NCI-H1092 treated with DMSO at 0.1 percent for 48 hours (cell line): ENCODE results near the gene PLEKHN1.
"Not testable (repeated sequence)": the region's sequence is repeated elsewhere in the genome, so short reads cannot be mapped to it uniquely, and the experiment has no call there.

Experiments used
- DNase-seq: peaks from one replicate; lab custom pipeline; 2025; lab: John Stamatoyannopoulos, UW

PLEKHN1 gene

DNA sequence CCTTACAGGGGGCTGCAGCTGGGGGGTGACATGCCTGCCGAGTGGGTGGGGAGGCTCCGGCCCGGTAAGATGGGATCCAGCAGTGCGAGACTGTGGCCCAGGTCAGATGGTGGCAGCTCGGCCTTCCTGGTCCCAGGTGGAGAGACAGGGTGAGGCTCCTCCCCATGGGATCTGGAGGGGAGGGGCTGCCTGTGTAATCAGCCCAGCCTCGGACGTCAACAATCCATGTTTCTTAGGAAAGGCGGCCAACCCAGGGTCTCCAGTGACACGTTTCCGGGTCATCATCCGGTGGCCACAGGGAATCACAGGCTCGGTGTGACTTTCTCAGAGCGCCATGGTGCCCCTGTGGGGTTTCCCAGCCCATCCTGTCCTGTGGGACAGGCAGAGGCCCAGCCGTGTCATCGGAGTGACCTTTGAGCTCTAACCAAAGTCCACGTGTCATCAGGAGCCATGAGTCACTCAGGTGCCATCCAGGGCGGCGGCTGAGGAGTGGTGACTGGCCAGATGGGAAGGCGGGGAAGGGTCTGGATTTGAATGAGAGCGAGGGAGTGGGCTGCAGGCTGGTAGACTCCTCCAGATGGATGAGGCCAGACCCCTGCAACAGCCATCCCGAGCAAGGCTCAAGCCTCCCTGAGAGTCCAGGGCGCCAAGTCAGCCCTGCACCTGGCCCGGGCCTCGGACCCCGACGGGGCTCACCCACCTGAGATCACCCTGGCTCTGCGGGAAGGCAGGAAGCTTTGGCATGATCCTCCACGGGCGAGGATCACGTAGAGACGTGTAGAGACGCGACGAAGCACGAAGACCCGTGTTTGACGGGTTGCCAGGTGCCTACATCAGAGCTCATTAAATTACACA lies 40.2 kb downstream of the PLEKHN1 start:
- DNase-seq = no peak

DNA sequence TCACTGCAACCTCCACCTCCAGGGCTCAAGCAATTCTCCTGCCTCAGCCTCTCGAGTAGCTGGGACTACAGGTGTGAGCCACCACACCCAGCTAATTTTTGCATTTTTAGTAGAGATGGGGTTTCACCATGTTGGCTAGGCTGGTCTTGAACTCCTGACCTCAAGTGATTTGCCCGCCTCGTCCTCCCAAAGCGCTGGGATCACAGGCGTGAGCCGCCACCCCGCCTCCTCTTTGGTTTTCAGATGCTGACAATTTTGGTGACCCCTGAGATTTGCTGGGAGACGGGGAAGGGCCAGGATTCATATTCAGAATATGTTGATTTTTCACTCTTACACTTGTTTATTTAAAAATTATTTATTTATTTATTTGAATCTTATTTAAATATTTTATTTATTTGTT lies 43.8 kb downstream of the PLEKHN1 start:
- DNase-seq = not testable (repeated sequence)

DNA sequence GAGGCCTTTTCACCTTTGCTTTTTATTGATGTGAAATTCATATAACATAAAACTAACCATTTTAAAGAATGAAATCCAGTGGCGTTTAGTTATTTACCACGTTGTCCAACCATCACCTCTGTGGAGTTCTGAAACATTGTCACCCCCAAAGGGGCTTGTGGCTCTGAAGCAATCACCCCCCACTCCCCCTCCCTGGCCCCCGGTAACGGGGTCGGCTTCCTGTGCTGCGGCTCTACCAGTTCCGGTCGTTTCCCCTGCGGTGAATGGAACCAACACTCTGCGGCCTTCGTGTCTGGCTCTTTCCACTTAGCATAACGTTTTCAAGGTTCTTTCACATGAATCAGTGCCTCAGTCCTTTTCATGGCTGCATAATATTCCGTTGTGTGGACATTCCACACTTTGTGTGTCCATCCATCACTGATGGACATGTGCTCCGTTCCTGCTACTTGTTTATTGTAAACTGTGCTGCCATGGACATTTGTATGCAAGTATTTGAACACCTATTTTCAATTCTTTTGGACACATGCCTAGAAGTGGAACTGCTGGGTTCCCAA lies 45.2 kb downstream of the PLEKHN1 start:
- no peak for DNase-seq

DNA sequence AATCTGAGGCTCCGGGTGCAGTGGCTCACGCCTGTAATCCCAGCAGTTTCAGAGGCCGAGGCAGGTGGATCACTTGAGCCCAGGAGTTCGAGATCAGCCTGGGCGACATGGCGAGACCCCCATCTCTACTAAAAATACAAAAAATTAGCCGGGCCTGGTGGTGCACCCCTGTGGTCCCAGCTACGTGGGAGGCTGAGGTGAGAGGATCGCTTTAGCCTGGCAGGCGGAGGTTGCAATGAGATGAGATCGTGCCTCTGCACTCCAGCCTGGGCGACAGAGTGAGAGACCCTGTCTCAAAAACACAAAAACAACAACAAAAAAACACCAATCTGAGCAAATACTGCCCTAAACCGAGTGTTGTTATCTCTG lies 46.4 kb downstream of the PLEKHN1 start:
- not testable (repeated sequence) for DNase-seq

DNA sequence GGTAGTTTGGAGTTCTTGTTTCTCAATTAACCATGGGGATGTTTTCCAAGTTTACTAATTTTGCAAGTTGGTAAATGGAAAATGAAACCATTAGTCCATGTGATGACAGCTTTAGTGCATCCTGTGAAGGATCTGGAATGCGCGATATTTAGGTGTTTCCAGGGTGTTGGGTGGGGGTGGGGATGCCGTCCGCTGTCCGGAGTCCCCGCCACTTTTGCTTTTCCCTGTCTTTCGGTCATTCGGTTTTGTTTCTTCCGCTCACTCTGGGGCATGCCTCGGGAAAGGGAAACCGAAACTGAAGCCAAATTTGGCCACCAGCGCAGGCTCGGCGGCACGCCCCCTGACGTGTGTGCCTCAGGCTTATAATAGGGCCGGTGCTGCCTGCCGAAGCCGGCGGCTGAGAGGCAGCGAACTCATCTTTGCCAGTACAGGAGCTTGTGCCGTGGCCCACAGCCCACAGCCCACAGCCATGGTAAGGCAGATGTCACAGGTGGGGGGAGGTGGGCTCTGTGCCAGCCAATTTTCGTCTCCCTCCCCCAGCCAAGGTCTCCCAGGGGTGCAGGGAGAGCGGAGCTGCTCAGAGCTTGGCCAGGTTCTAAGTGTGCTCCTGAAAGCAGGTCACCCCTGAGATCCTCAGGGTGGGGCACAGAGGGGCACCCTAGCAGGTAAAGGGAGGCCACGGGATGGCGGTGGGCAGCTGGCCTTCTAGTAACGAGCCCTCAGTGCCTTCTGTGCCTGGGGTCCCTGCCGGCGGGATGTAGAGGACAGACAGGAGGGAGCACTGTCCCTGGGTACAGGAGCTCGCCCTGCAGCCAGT lies 47.0 kb downstream of the PLEKHN1 start, which contains the start of gene ISG15:
ISG15 (plus strand) TSS at position 393 of the 817 bp plus-strand sequence; CDS start at position 470, 77 bp downstream.
- DNase-seq = peak; percentile 7

DNA sequence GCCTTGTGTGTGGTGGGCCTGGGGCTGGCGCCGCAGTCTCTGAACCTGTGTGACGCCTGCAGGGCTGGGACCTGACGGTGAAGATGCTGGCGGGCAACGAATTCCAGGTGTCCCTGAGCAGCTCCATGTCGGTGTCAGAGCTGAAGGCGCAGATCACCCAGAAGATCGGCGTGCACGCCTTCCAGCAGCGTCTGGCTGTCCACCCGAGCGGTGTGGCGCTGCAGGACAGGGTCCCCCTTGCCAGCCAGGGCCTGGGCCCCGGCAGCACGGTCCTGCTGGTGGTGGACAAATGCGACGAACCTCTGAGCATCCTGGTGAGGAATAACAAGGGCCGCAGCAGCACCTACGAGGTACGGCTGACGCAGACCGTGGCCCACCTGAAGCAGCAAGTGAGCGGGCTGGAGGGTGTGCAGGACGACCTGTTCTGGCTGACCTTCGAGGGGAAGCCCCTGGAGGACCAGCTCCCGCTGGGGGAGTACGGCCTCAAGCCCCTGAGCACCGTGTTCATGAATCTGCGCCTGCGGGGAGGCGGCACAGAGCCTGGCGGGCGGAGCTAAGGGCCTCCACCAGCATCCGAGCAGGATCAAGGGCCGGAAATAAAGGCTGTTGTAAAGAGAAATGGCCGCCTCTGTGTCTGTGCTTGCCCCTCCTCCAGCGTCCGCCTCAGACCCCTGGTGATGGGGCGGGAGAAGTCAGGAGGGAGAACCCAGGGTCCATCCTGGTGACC lies 47.8 kb downstream of the PLEKHN1 start:
- DNase-seq = no peak

DNA sequence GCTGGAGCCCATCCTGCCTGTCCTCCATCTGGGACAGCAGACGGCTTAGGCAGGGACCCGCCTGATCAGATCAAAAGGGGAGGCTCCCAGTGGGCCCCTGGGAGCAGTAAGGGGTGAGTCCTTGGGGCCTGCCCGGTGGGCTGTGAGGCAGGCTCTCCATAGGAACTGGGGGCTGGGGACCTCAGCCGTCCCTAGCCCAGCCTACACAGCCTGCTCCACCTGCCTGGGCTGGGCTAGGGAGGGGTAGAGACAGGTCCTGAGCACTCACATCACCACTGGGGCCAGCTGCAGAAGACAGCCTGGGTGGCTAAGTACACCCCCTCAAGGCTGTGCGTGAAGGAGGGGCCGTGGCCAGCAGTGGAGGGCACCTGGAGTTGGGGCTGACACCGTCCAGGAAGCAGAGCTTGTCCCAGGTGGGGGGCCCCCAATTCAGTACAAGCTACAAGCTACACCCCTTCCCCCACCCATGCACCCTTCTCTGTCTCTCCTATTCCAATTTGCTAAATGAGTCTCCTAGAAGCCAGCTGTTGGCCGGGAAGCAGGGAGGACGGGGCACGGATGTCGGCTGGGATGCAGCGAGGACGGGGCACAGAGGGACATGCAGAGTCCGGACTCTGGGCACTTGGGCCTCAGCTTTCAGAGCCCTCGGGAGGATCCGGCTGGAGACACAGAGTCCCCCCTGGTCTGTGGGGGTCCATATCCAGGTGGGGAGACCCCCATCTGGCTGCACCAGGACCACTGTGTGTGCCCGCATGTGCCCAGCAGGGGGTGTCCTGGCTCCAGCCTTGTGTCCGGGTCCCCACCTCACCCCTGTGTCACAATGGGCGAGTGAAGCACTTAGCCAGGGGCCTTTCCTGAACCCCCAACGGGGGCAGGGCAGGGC lies 48.8 kb downstream of the PLEKHN1 start:
- no peak for DNase-seq

DNA sequence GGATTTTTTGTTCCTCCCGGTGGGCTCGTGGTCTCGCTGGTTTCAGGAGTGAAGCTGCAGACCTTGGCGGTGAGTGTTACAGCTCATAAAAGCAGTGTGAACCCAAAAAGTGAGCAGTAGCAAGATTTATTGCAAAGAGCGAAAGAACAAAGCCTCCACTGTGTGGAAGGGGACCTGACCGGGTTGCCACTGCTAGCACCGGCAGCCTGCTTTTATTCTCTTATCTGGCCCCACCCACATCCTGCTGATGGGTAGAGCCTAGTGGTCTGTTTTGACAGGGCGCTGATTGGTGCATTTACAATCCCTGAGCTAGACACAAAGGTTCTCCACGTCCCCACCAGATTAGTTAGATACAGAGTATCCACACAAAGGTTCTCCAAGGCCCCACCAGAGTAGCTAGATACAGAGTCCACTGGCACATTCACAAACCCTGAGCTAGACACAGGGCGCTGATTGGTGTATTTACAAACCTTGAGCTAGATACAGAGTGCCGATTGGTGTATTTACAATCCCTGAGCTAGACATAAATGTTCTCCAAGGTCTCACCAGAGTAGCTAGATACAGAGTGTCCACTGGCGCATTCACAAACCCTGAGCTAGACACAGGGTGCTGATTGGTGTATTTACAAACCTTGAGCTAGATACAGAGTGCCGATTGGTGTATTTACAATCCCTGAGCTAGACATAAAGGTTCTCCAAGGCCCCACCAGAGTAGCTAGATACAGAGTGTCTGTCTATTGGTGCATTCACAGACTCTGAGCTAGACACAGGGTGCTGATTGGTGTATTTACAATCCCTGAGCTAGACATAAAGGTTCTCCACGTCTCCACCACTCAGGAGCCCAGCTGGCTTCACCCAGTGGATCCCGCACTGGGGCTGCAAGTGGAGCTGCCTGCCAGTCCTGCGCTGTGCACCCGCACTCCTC lies 51.4 kb downstream of the PLEKHN1 start:
- not testable (repeated sequence) for DNase-seq

DNA sequence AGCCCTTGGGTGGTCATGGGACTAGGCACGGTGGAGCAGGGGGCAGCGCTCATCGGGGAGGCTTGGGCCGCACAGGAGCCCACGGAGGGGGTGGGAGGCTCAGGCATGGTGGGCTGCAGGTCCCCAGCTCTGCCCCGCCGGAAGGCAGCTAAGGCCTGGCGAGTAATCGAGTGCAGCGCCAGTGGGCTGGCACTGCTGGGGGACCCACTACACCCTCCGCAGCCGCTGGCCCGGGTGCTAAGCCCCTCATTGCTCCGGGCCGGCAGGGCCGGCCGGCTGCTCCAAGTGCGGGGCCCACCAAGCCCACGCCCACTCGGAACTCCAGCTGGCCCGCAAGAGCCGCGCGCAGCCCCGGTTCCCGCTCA lies 52.0 kb downstream of the PLEKHN1 start:
- DNase-seq = not testable (repeated sequence)

DNA sequence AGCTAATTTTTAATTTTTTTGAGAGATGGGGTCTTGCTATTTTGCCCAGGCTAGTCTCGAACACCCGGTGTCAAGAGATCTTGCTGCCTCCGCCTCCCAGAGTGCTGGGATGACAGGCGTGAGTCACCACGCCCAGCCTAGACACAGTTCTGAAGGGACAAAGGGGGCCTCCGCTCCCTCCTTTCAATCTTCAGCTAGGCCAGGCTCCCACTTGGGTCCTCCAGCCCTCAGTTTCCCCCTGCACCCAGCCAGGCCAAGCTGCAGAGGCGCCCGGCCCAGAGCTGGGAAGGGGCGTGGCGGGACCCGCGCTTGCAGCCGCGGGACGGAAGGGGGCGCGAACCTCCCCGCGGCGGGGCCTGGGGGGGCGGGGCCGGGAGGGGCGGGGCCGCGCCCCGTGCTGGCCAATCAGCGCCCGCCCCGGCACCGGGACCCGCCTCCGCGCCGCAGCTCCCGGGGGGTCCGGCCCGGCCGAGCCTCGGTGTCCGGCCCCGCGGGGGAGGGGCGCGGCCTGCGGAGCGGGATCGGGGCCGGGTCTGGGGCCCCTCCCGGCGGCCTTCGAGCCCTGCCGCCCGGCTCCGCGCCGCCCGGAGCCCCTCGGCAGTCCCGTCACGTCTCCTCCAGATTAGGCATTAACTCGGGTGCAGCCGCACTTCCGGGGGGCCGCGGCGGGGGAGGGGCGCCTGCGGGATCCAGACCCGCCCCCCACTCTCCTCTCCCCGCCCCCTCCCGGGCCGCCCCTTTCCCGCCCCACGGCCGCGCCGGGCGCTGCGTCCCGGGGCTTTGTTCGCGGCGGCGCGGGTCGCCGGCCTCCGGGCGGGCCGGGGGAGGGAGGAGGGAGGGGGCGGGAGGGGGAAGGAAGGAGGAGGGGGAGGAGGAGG lies 53.1 kb downstream of the PLEKHN1 start:
- no peak for DNase-seq

DNA sequence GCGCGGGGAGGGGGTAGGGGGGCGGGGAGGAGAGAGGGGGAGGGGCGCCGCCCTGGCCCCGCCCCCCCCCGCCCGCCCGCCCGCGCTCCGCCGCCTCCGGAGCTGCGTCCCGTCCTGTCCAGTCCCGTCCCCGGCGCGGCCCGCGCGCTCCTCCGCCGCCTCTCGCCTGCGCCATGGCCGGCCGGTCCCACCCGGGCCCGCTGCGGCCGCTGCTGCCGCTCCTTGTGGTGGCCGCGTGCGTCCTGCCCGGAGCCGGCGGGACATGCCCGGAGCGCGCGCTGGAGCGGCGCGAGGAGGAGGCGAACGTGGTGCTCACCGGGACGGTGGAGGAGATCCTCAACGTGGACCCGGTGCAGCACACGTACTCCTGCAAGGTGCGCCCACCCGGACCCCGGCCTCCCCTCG lies 53.7 kb downstream of the PLEKHN1 start, which contains the start of gene AGRN:
AGRN (plus strand) TSS at position 121 of the 405 bp plus-strand sequence; CDS start at position 174, 53 bp downstream.
- no peak for DNase-seq

DNA sequence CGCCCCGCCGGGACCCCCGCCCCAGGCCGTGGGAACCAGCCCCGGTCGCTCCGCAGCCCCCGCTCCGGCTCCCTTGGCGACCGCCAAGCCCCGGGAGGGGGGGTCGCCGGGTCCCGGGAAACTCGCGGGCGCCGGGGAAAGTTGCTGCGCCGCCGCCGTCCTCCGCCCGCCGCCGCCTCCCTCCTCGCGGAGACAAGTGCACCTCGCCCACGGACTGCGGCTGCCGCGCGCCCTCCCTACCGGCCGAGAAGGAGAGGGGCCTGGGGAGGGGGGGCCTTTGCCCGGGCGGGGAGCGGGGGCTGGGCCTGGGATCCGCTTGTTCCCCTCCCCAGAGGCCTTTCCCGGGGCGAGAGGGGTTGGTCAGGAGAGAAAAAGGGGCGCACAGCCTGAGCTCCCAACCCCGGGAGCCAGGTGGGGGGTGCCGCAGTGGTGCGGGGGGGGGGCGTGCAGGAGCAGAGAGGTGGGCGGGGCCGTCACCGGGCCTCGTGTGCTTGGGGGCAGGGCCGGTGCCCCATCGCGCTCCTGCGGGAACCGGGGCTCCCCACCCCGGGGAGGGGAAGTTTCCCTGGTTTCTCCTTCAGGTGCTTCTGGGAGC lies 54.2 kb downstream of the PLEKHN1 start:
- DNase-seq = no peak

DNA sequence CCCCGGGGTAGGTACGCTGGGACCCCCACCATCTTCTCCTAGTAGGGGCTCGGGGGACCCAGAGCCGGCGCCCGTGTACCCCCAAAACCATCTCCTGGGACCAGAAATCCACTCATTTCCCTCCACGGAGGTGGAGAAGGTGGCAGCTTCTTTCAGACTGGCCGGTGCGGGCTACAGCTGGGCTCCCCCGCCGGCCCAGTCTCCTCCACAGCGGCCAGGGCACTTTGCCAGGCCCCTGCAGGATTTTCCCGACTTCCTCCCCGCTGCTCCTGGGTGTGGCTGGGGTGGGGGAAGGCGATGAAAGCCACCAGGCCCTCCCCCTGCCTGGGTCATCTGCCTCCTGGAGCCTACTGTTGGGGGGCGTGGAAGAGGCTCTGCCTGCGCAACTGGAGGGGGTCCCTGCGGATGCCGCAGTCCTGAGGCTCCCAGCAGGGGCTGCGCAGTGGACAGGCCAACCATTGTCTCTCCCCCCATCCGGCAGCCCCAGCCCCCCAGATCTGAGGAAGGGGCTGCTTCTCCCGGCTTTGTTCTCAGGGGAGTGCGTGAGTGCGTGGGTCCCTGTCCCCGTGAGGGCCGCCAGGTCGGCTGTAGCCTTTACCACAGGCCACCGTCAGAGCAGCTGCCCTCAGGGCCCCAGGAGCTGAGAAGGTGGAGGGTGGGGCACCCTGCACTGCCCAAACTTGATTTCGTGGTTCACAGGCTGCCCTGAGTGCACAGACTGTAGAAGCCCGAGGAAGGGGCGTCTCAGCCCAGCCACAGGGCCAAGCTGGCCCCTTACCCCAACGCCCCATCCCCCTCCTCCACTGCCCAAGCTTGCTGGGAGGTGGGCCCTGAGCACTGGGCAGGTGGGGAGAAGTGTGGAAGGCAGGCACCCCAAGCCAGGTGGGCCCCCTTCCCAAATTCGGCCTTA lies 55.0 kb downstream of the PLEKHN1 start:
- DNase-seq = no peak

DNA sequence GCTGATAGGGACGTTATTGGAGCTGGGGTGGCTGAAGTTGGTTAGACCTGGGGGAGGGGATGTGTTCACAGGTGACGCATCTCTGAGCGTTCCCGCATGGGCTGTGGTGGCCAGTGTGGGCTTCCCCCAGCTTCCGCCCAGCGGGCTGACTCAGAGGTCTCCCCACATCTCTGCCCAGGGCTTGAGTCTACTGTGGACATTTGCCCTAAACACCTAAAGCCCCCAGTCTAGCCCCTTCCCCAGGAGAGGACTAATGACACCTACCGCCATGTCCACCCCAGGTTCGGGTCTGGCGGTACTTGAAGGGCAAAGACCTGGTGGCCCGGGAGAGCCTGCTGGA lies 55.6 kb downstream of the PLEKHN1 start:
- DNase-seq = no peak

DNA sequence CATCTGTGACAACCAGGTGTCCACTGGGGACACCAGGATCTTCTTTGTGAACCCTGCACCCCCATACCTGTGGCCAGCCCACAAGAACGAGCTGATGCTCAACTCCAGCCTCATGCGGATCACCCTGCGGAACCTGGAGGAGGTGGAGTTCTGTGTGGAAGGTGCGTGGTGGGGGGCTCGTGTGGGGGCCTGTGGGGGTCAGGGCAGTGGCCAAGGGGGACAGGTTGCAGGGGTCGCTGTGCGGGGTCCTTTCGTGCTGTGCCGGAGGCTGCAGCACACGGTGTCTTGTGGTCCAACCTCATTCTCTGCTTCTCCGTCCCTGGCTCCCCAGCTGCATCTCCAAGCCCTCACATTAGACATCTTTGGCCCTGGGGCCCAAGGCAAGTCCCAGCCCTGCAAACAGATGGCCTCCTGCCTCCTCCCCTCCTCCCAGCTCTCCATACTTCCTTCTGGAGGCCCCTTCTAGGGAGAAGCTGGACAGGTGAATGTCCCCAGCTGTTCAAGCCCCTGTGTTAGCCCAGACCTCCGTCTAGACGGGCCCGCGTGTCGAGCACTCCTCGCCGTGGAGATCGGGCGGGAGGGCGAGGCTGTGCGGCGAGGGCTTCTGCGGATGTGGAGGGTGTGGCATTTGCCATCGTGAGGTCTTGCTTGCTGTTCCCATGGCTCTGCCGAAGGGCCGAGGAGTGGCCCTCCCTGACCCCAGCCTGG lies 56.2 kb downstream of the PLEKHN1 start:
- no peak for DNase-seq

DNA sequence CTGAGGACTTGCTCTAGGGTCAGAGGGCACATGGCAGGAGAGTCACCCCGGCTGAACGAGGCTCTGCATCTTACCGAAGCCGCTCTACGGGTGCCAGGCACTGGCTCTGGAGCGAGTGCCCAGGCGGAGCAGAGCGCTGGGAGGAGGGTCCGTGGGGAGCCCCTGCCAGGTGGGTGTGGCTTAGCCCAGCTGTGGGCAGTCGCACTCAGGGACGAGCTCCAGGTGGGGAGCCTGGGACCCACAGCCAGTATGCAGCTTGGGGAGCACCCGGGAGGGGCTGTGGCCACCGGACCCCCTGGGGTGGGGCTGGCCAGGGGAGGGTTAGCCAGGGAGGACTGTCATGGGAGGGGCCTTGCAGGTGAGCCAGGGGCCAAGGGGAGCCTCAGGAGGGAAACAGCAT lies 57.4 kb downstream of the PLEKHN1 start:
- DNase-seq = no peak
